ENCODE measurements around the gene NUDT19. TPM values are rescaled to one million over a fixed set of nuclear protein-coding genes. Genes with fewer than 3 reads are reported as not detected.

Gene NUDT19
- total RNA-seq = 18.5 TPM
- long read RNA-seq, transcript NUDT19-201 (3 exons, 2,967 nt) = major isoform, 12 of 23 reads
- long read RNA-seq, partial matches to known transcripts = 0 of 23 reads
- long read RNA-seq, other reads (novel, unspliced or antisense) = 11 of 23 reads

DNA sequence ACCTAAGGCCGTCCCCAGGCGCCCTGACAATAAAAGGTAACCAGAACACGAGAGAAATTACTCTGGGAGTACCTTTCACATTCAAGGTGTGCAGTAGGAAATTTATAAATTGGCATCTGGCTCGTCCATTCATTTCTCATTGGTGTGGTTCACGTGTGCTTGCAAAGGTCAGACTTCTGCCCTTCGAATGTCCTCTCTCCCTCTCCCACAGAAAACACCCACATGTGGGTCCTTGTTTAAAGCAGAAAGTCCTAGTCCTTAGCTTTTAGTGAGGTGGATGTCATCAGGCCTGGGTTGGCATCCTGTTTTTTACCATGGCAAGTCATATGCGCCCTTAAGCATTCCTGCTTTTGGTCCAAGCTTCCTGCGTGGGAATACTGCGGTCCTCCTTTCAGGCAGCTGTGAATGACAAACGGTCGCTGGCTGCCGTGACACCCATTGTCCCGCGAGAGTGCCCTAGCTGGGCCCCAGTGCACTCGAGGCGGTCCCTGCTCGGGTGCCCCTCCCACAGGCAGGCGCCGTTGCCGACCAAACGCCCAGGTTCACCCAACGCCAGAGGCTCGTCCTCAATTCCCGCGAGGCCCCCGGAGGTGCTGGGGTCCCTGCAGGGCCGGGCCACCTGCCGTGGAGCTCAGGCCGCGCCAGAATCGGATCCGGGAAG, at the start of gene NUDT19:
Gene NUDT19, plus strand, starts transcription at position 531 of the 661 bp plus-strand sequence. CDS start 140 bp downstream, outside the sequence.
- no peaks in the 10 kb centered on the region for H3K36me3 ChIP-seq
- intact Hi-C loops (cut with DNase I) = no loop called here
- ATAC-seq = peak; percentile 96 to 97
- H3K27ac ChIP-seq = peak within 1 kb of the TSS; percentile 92
- peaks cover 58% of the 10 kb centered on the region for H3K4me1 ChIP-seq
- TF ChIP-seq, protein P1, sequence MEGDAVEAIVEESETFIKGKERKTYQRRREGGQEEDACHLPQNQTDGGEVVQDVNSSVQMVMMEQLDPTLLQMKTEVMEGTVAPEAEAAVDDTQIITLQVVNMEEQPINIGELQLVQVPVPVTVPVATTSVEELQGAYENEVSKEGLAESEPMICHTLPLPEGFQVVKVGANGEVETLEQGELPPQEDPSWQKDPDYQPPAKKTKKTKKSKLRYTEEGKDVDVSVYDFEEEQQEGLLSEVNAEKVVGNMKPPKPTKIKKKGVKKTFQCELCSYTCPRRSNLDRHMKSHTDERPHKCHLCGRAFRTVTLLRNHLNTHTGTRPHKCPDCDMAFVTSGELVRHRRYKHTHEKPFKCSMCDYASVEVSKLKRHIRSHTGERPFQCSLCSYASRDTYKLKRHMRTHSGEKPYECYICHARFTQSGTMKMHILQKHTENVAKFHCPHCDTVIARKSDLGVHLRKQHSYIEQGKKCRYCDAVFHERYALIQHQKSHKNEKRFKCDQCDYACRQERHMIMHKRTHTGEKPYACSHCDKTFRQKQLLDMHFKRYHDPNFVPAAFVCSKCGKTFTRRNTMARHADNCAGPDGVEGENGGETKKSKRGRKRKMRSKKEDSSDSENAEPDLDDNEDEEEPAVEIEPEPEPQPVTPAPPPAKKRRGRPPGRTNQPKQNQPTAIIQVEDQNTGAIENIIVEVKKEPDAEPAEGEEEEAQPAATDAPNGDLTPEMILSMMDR (IDR thresholded peaks at IDR 0.05) = no peak
- H3K27me3 ChIP-seq (ENCODE audit: low read depth) = no peaks in the 10 kb centered on the region
- no peaks in the 10 kb centered on the region for H3K9me3 ChIP-seq
- H3K4me3 ChIP-seq = peak within 1 kb of the TSS; percentile 88
- DNase-seq = peak; percentile 94

- H3K27ac ChIP-seq = no peak overlapping the region
- no peaks in the 10 kb centered on the region for H3K4me1 ChIP-seq
- DNase-seq (no peak), ATAC-seq (peak in 1 of 2 donors; percentile 56)
- H3K9me3 ChIP-seq = no peaks in the 10 kb centered on the region
- no peak overlapping the region for H3K4me3 ChIP-seq
- TF ChIP-seq, protein P1 (IDR thresholded peaks at IDR 0.05) = no peak
- H3K27me3 ChIP-seq (ENCODE audit: low read depth) = no peaks in the 10 kb centered on the region
- intact Hi-C loops (cut with DNase I) = no loop called here
- peaks cover 98% of the 10 kb centered on the region for H3K36me3 ChIP-seq
These were observed 48.9 kb upstream of the NUDT19 start for GRCh38 chr19:32642771-32643170.

DNA sequence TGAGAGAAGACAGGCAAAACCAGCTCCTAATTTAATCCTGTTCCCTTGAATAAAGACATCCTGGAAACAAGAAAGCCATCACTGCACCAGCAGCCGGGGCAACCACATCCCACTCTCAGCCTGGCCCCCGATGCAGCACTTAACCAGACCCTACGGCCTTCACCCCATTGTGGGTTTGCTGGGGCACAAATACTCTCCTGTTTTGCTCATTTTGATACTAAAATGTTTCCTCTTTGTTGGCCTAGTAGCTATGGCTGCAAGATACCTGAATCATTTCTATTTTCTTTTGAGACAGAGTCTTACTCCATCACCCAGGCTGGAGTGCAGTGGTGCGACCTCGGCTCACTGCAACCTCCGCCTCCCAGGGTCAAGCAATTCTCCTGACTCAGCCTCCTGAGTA, 45.1 kb upstream of the NUDT19 start:
- Histone ChIP-seq H3K36me3 (peaks cover 84% of the 10 kb centered on the region), H3K27ac (no peak overlapping the region), H3K9me3 (no peaks in the 10 kb centered on the region), H3K4me1 (no peaks in the 10 kb centered on the region), H3K4me3 (no peak overlapping the region), H3K27me3 (ENCODE audit: low read depth) (no peaks in the 10 kb centered on the region)
- DNase-seq = no peak
- no peak for ATAC-seq
- intact Hi-C loops (cut with DNase I) = no loop called here
- TF ChIP-seq, protein P1 (IDR thresholded peaks at IDR 0.05) = no peak

- ATAC-seq (no peak), DNase-seq (no peak)
- Histone ChIP-seq H3K9me3 (no peaks in the 10 kb centered on the region), H3K4me1 (no peaks in the 10 kb centered on the region), H3K36me3 (peaks cover 76% of the 10 kb centered on the region), H3K27ac (no peak overlapping the region), H3K27me3 (ENCODE audit: low read depth) (no peaks in the 10 kb centered on the region), H3K4me3 (no peak overlapping the region)
- intact Hi-C loops (cut with DNase I) = no loop called here
- TF ChIP-seq, protein P1 (IDR thresholded peaks at IDR 0.05) = no peak
These were observed 44.3 kb upstream of the NUDT19 start for GRCh38 chr19:32647361-32647760.

GRCh38 chr19:32649751-32650150, 41.9 kb upstream of the NUDT19 start:
- H3K36me3 ChIP-seq = peaks cover 66% of the 10 kb centered on the region
- DNase-seq = no peak
- H3K27me3 ChIP-seq (ENCODE audit: low read depth) = no peaks in the 10 kb centered on the region
- no peak overlapping the region for H3K27ac ChIP-seq
- no peak overlapping the region for H3K4me3 ChIP-seq
- ATAC-seq = no peak
- H3K9me3 ChIP-seq = no peaks in the 10 kb centered on the region
- peaks cover 9% of the 10 kb centered on the region for H3K4me1 ChIP-seq
- TF ChIP-seq, protein P1 (IDR thresholded peaks at IDR 0.05) = no peak
- intact Hi-C loops (cut with DNase I) = no loop called here

Data from lower lobe of right lung (tissue), 2 donors.